Measurements from ENCODE around the gene AHNAK2. TPM values are rescaled to one million over a fixed set of nuclear protein-coding genes. Genes with fewer than 3 reads are reported as not detected.
"Not testable (repeated sequence)": the region's sequence is repeated elsewhere in the genome, so short reads cannot be mapped to it uniquely, and the experiment has no call there.

AHNAK2 gene
- 1 to 10 TPM; 1.4 to 2.2 (median 2.0) TPM for polyA plus RNA-seq (ENCODE audit: insufficient read length in 3 of 3)

DNA sequence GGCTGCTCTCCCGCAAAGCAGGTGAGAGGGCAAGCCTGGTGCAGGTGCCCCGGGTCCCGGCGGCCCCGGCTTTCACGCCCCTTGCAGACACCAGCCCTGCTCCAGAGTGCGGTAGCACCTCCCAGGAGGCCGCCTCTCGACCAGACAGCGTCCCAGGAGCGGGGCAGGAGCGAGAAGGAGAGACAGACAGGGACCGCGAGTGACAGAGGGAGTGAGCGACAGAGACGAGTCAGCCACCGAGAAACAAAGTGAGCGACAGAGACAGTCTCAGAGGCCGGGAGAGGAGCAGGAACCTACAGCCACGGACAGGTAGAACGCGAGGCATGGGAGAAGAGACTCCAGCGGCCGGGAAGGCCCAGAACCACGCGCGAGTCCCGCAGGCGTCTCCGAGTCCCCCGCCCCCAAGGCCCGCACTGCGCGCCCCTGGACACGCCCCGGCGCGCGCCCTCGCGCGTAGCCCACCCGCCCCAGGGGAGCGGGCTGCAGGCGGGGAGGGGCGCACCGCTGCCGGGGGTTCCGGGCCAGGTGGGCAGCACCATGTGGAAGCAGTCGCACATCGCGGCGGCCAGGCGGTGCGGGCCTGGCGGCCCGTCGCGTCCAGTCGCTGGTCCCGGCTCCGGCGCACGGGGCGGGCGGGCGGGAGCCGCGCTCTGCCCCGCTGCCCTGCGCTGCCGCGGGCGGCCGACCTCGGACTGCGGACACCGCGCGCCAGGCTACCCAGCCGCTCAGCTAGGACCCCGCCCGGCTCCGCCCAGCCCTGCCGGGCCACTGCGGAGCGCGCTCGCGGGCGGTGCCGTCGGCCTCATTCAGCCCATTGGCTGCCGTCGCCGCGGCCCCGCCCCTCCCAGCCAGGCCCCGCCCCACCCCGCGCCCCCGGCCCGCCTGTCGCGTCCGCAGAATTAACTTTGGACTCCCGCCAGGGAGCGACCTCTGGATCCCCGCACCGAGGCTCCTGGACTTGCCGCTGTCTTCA is at the start of gene AHNAK2:
Gene AHNAK2 (minus strand): TSS at position 694 of the 973 bp plus-strand sequence. CDS start 137 bp downstream, at position 557.
- no peak for DNase-seq (ENCODE audit: low read depth in 3 of 3, low spot score in 2 of 3)

DNA sequence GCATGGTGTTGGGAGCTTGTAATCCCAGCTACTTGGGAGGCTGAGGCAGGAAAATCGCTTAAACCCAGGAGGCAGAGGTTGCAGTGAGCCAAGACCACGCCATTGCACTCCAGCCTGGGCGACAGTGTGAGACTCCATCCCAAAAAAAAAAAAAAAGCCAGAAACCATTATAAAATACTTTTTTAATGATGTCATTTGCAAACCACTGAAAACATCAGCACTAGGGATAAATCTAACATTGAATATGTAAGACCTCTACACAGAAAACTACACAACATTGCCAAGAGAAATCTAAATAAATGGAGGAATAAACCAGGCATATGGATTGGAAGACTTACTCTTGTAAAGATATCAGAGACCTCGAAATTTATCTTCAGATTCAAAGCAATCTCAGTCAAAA is 49.5 kb upstream of the AHNAK2 start:
- DNase-seq (ENCODE audit: low read depth in 3 of 3, low spot score in 2 of 3) = not testable (repeated sequence)

DNA sequence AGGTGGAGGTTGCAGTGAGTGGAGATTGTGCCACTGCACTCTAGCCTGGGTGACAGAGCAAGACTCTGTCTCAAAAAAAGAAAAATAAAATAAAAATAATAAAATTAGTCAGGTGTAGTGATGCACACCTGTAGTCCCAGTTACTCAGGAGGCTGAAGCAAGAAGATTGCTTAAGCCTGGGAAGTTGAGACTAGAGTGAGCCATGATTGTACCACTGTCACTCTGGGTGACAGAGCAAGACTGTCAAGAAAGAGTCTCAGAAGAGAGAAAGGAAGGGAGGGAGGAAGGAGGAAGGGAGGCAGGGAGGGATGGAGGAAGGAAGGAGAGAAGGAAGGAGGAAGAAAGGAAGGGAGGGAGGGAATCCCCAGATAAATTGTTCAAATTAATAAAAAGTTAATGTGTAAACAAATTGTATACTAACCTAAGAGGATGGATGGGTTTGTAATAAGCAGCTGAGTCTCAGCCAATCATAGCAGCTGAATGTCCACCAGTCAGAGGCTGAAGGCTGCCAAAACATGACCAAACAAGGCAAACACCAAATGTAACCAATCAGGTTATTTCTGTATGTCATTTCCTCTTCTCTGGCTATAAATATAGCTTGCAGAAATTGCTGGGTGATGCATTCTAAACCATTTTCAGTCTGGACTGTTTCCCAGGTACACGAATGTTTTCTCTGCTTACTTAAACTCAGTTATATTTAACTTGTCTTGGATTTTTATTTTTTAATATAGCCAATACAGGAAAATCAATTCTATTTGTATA is 48.8 kb upstream of the AHNAK2 start:
- no peak for DNase-seq (ENCODE audit: low read depth in 3 of 3, low spot score in 2 of 3)

DNA sequence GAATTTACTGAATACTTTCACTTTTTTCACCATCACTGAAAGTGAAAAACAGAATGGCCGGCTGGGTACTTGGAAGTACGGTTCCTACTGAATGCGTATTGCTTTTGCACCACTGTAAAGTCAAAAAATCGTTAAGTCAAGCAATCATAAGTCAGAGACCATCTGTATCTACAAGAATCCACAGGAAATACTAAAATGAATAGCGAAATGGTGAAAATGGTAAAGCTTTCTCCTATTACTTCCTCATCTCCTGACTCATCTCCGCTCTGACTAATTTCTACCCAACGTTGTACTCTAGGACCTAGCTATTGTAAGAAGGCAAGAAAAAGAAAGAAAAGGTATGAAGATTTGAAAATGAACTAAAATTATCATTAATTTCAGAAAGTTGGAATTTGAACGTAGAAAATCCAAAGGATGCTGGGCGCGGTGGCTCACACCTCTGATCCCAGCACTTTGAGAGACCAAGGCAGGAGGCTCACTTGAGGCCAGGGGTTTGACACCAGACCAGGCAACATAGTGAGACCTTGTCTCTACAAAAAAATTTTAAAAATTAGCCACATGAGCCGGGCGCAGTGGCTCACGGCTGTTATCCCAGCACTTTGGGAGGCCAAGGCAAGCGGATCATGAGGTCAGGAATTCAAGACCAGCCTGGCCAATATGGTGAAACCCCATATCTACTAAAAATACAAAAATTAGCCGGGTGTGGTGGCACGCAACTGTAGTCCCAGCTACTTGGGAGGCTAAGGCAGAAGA is 48.0 kb upstream of the AHNAK2 start:
- no peak for DNase-seq (ENCODE audit: low read depth in 3 of 3, low spot score in 2 of 3)

DNA sequence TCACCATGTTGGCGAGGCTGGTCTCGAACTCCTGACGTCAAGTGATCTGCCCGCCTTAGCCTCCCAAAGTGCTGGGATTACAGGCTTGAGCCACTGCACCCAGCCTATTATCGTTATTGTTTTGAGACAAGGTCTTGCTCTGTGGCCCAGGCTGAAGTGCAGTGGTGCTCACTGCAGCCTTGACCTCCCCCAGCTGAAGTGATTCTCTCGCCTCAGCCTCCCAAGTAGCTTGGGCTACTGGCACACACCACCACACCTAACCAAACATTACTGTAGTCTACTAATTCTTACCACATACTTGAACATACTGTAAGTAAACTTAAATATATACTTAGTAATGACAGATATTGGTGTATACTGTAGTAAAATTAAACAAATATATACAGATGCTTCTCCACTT is 47.3 kb upstream of the AHNAK2 start:
- DNase-seq (ENCODE audit: low read depth in 3 of 3, low spot score in 2 of 3) = no peak

DNA sequence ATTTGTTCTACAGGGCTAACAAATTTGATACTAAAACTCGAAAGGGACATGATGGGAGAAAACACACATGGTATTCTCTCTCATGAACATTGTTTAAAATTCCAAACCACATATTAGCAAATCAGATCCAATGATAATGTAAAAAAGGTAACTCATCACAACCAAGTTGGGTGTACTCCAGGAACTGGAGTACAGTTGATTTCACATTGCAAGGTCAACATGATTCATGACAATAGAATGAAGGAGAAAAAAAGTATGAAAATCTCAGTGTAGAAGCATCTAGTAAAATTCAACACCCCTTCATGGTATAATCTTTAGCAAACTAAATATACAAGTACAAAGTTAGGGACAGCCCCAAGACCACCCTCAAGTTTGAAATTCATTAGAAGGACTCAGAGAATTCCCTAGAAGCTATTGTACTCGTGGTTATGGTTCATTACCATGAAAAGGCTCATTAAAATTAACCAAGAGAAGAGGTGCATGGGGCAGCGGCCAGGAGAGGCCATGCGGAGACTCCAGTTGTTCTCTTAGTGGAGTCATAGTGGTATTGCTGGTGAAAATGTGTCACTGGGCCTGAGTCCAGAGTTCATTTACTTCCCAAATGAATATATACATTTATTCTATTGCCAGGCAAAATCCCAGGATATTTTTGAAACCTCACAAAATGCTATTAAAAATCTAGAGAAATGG is 45.8 kb upstream of the AHNAK2 start:
- no peak for DNase-seq (ENCODE audit: low read depth in 3 of 3, low spot score in 2 of 3)

DNA sequence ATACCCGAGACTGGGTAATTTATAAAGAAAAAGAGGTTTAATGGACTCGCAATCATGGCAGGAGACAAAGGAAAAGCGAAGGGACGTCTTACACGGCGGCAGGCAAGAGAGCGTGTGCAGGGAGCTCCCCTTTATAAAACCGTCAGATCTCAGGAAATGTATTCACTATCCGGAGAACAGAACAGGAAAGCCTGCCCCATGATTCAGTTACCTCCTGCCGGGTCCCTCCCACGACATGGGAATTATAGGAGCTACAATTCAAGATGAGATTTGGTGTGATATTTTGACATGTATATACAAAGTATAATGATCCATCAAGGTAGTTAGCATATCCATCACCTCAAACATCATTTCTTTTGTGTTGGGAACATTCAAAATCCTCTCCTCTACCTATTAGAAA is 45.0 kb upstream of the AHNAK2 start:
- no peak for DNase-seq (ENCODE audit: low read depth in 3 of 3, low spot score in 2 of 3)

DNA sequence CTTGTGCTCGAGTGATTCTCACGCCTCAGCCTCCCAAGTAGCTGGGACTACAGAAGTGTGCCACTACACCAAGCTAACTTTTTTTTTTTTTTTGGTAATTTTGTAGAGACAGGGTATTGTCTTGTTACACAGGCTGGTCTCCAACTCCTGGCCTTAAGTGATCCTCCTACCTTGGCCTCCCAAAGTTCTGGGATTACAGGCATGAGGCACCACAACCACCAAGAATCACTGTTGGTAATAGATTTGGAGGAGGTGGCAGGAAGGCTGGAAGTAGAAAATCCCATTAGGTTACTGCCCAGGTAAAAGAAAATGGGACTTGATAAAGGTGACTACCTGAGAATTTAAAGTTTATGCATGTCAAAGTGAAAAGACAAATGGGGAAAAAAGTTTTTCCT is 44.1 kb upstream of the AHNAK2 start:
- no peak for DNase-seq (ENCODE audit: low read depth in 3 of 3, low spot score in 2 of 3)

DNA sequence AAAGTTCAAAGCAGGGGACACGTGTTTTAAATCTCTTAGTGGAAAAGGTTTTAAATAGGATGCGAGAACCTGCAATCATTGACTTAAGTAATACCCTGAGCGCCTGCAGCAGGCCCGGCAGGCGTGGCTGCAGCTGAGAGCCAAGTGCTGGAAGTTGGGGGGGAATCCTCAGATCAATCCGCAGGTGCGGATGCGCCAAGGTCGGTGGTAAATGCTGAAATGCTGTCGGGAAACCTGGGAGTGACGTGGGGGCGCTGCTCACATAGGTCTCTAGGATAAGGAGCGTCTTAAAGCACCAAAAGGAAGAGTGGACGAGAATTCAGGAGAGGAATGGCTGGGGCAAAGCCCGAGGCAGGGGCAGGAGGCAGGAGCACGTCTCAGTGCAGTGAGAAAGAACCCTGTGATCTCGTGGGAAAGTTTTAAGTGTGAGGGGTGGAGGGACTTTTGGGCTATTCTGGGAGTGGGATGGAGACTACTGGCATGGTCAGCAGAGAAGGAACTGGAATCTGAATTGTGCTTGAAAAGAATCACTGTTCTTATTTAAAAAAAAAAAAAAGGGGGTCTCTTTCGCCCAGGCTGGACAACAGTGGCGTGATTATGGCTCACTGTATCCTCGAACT is 43.6 kb upstream of the AHNAK2 start:
- DNase-seq (ENCODE audit: low read depth in 3 of 3, low spot score in 2 of 3) = no peak

DNA sequence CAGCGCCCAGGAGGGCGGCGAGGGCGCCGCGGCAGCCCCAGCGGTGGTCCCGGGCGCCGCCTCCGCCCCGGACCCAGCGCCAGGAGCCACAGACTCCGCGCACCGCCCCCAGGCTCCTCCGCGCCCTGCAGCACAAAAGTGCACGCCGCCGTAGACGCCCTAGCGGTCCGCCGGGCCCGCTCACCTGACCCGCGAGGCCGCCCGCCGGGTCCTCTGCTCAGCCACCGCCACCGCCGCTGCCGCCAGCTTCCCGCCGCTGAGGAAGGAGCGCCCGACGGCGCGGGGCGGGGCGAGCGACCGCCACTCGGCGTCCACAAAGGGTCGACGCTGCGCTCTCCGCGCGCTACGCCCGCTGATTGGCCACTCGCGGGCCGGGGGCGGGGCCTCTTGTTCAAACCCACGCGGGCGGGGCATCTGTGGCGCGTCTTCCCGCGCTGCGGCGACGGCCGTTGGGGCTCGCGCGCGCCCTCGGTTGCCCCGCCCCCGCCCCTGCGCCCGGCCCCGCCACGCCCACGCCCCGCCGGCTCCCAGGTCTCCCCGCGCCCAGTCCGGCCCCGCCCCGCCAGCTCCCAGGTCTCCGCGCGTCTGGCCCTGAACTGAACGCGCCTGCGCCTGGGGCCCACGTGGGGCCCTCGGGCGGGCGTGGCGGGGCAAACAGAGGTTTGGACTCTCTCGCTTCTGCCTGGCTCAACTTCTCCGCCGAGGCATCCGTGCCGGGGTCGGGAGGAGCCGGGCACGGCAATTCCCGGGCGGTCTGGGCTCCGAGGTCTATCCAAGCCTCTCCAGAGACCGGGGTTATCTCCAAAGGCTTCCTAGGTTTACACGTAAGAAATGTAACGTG is 42.9 kb upstream of the AHNAK2 start, which contains the start of gene CDCA4:
Gene CDCA4 (minus strand): TSS at position 269 of the 841 bp plus-strand sequence. CDS start 9,154 bp downstream, outside the sequence.
- DNase-seq (ENCODE audit: low read depth in 3 of 3, low spot score in 2 of 3) = peak; percentile 72 to 91 (median 86)

DNA sequence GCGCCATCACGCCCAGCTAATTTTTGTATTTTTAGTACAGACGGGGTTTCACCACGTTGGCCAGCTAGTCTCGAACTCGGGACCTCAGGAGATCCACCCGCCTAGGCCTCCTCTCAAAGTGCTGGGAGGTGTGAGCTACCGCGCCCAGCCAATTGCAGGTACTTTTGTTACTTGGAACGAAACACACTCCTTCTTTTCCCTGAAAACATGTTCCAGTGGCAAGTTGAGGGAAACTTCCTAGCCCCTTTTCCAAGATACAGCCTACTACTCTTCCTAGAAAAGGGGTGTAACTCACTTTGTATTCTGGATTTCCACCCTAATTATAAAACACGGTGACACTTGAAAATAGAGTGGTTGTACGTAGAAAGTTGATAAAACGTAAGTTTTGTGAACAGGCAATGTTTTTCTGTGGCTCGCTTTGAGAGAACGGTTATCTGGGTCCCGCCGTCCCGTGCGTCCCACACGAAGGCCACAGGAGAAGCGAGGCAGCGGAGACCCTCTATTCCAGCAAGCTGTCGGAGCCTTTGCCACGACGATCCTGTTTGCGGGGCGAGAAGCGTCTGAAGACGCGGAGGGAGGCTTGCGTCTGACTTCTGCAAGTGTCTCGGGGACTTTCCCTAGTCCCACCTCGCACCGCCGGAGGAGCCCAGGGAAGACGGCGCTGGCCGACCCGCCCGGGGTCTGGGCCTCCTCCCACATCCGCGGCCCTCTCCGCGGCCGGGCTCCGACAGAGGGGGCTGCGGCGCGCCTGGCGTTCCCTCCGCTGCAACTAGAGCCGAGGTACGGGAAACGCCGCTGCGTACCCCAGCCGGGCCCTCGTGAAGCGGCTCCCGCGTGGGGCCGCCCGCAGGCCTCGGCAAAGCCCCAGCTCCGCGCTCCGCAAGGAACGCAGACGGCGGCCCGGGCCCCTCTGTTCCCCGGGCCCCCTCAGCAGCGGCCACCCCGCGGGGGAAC is 42.0 kb upstream of the AHNAK2 start:
- DNase-seq (ENCODE audit: low read depth in 3 of 3, low spot score in 2 of 3) = no peak

DNA sequence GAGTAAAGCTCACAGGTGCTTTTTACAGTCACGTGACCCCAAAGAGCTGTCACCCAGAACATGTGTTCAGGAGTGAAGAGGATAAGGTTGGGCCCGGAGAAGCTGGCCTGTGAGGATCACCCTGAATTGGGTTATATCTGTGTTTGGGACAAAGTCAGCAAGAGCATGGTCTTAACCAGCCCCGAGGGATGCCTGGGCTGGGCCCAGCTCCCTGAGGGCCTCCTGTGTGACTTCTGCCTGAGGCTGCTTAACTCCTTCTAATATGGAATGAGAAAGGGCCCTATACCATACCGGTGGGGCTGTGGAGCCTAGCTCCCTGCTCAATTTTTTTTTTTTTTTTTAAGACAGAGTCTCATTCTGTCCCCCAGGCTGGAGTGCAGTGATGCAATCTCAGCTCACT is 40.2 kb upstream of the AHNAK2 start:
- DNase-seq (ENCODE audit: low read depth in 3 of 3, low spot score in 2 of 3) = no peak

DNA sequence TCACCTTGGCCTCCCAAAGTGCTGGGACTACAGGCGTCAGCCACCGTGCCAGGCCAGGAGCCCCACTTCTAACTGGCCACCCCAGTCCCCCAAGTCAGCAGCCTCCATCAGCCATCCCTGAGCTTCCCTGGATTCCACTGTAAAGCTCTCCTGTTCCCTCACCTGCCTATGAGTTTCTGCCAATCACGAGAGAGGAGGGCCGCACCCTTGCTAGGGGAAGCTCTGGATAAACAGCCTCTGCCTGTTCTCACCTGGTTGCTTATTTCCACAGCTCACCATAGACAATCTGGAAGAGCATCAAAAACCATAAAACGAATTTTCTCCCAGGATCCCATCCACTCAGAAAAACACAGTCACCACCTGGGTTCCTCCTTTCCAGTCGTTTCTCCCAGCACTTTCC is 37.7 kb upstream of the AHNAK2 start:
- DNase-seq (ENCODE audit: low read depth in 3 of 3, low spot score in 2 of 3) = no peak

DNA sequence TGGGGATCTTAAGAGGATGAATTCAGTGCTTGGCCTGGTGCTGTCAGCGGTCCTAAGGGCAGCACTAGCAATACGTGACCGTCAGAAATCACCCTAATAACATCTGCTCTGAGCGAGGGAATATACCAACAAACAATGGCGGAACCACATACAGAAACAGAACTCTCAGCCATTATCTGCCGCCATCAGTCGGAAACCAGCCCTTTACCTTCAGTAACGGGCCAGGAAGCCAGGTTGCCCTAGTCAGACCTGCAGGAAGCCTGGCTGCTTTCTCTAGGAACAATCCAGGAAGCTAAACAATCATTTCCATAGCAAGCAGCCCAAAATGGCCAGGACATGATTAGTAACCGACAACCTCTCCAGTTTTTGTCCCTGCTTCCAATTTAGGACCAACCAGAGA is 37.1 kb upstream of the AHNAK2 start:
- no peak for DNase-seq (ENCODE audit: low read depth in 3 of 3, low spot score in 2 of 3)

DNA sequence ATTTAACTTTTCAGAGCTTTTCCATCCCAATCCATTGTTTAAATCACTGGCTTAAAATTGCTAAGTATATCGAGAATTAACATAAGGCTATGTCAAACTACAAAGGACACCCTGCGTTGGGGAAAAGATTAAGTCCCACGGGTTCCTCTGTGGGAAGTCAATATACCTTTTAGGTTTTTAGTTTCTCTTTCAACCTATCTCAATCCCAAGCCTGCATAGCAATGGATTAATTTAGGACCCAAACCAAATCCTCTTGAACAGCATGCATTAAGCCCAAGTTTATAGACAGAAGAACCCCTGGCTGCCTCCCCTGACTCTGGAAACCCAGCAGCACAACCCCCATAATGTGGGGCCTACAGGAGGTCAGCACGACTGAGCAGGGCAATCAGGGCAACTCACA is 36.5 kb upstream of the AHNAK2 start:
- DNase-seq (ENCODE audit: low read depth in 3 of 3, low spot score in 2 of 3) = no peak

DNA sequence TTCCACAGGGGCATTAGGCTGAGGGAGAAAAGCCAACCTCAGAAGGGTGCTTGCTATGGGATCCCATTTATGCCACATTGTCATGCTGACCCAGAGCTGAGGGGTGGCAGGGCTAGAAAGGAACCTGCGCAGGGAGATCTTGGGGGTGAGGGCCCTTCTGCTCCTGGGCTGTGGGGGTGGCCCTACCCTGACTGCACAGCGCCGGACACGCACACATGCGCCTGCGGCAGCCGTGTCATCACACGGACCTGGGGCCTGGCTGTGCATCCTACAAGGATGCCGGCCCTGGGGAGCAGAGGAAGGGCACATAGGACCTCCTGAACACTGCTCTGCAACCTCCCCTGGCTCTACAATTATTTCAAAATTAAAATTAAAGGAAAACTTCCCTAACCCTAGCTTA is 35.9 kb upstream of the AHNAK2 start:
- no peak for DNase-seq (ENCODE audit: low read depth in 3 of 3, low spot score in 2 of 3)

DNA sequence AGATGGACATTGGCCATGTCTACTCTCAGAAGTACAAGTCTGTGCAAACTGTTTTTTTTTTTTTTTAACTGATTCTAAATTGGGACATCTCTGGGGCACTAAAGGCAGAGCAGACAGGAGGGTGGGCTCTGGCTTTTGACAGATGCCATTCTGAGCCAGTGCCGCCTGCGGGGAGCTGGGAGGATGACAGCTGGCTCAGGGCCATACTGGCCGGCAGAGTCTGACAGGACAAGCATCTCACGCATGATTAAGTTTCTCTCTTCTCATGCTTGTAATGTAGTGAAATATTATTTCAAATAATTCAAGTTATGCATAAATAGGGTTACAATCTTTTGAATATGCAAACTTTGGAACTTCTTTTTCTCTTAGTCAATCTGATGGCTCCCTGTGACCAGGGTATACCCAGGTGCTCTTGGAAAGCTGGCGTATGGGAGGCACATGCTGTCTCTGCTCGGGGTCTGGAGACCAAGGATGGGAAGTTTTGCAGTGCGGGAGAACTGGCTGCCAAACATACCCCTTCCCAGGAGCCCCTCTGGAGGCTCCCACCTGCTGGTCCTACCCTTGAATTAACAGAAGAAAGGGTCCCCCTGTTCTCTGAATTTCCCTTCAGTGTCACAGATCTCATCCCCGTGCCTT is 35.1 kb upstream of the AHNAK2 start:
- no peak for DNase-seq (ENCODE audit: low read depth in 3 of 3, low spot score in 2 of 3)

Measured in right renal cortex interstitium (tissue), 3 donors.